Measurements from ENCODE around the gene ZNF446.
"Not testable (repeated sequence)": the region's sequence is repeated elsewhere in the genome, so short reads cannot be mapped to it uniquely, and the experiment has no call there.

The ZNF446 gene

DNA sequence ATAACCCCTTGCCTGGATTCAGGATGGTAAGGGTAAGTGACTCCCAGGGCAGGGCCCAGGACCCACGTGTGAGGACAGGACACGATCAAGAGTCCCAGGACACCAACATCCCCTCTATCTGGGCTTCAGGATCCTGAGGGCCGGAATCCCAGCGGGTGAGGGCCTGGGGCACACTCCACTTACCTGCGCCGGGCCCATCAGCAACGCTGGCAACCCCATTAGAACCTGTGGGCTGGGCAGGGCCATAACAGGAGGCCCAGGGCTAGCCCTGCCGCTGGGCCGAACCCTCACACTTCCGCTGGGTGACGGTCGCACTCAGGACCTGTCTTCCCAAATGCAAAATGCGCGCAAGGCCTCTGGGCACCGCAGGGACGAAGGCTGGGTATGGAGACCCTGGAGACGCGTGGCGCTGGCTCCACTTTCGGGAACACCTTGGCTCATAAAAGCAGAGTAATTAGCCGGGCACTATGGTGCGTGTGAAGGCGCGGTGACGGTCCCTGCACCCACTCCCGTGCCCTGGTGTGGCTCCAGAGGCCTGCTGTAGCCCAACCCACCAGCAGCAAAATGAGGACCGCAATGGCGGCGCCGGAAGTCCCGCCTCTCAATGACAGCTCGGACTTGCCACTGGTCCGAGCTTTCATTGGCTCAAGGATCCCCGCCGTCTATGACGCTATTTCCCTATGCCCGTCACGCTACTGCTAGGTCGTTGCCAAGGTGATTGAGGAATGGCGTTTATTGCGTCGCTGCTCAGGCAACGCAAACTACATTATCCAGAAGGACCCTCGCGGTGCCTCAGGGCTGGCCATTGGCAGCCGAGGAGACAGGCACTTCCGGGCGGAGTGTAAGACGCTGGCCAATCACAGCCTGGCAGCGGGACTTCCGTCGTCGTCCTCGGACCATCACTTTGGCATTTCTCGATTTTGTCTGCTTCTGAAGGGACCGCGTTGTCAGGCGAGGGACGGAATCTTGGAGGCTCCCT, 36.3 kb upstream of the ZNF446 start, which contains the start of gene ZNF132:
Gene ZNF132 (minus strand): TSS at position 578 of the 979 bp plus-strand sequence. CDS start 332 bp downstream, at position 246.
- Histone ChIP-seq H3K4me2 (ENCODE audit: low read length) (peak within 1 kb of the TSS; percentile 92), H3K4me3 (ENCODE audit: low read depth, low read length) (peak within 1 kb of the TSS; percentile 88), H3K27me3 (ENCODE audit: control insufficient read depth, insufficient read depth, low read length) (no peaks in the 10 kb centered on the region), H3K27ac (peak within 1 kb of the TSS; percentile 81), H3K9me3 (ENCODE audit: control insufficient read depth, low read length) (peaks cover 3% of the 10 kb centered on the region), H3K36me3 (ENCODE audit: control insufficient read depth, insufficient read depth, low read length) (peaks cover 10% of the 10 kb centered on the region), H3K4me1 (peaks cover 7% of the 10 kb centered on the region), H2AFZ (peak within 1 kb of the TSS; percentile 89), H3K79me2 (peaks cover 14% of the 10 kb centered on the region), H3K9ac (no peak within 1 kb of the TSS)
- TF ChIP-seq, protein P1, sequence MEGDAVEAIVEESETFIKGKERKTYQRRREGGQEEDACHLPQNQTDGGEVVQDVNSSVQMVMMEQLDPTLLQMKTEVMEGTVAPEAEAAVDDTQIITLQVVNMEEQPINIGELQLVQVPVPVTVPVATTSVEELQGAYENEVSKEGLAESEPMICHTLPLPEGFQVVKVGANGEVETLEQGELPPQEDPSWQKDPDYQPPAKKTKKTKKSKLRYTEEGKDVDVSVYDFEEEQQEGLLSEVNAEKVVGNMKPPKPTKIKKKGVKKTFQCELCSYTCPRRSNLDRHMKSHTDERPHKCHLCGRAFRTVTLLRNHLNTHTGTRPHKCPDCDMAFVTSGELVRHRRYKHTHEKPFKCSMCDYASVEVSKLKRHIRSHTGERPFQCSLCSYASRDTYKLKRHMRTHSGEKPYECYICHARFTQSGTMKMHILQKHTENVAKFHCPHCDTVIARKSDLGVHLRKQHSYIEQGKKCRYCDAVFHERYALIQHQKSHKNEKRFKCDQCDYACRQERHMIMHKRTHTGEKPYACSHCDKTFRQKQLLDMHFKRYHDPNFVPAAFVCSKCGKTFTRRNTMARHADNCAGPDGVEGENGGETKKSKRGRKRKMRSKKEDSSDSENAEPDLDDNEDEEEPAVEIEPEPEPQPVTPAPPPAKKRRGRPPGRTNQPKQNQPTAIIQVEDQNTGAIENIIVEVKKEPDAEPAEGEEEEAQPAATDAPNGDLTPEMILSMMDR (IDR thresholded peaks at IDR 0.05) = no peak

DNA sequence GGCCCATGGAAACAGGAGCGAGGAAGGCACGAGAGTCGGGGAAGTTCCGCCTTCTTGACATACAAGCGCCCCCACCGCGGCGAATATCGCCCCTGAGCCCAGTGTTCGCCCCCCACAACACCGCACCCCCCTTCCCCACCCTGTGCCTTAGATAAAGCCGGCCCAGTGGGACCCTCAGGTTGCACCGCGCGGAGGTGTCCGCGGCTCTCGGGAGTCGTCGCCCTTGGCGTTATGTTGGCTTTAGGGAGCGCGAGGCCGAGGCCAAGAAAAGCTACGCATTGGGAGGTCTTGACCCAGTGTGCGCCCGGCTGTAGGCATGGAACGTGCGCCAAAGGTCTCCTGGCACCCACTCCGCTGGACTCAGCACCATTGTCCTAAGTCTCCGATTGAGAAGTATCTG, 35.6 kb upstream of the ZNF446 start:
- TF ChIP-seq, protein P1 (IDR thresholded peaks at IDR 0.05) = no peak
- H3K27ac ChIP-seq = peak overlapping the region; percentile 81
- peaks cover 7% of the 10 kb centered on the region for H3K4me1 ChIP-seq
- peaks cover 14% of the 10 kb centered on the region for H3K79me2 ChIP-seq
- peak overlapping the region; percentile 92 for H3K4me2 ChIP-seq (ENCODE audit: low read length)
- peak overlapping the region; percentile 89 for H2AFZ ChIP-seq
- H3K36me3 ChIP-seq (ENCODE audit: control insufficient read depth, insufficient read depth, low read length) = peaks cover 9% of the 10 kb centered on the region
- no peaks in the 10 kb centered on the region for H3K27me3 ChIP-seq (ENCODE audit: control insufficient read depth, insufficient read depth, low read length)
- no peak overlapping the region for H3K9ac ChIP-seq
- H3K9me3 ChIP-seq (ENCODE audit: control insufficient read depth, low read length) = peaks cover 3% of the 10 kb centered on the region
- H3K4me3 ChIP-seq (ENCODE audit: low read depth, low read length) = peak overlapping the region; percentile 88

DNA sequence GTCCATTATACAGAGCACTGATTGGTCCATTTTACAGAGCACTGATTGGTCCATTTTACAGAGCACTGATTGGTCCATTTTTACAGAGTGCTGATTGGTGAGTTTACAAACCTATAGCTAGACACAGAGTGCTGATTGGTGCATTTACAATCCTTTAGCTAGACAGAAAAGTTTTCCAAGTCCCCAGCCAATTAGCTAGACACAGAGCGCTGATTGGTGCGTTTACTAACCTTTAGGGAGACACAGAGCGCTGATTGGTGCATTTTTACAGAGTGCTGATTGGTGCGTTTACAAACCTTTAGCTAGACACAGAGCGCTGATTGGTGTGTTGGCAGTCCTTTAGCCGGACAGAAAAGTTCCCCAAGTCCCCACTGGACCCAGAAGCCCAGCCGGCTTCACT, 33.2 kb upstream of the ZNF446 start:
- not testable (repeated sequence) for H3K4me1 ChIP-seq; H3K27ac ChIP-seq; H3K9me3 ChIP-seq (ENCODE audit: control insufficient read depth, low read length); H3K9ac ChIP-seq; H3K27me3 ChIP-seq (ENCODE audit: control insufficient read depth, insufficient read depth, low read length); H3K4me2 ChIP-seq (ENCODE audit: low read length); H2AFZ ChIP-seq; H3K4me3 ChIP-seq (ENCODE audit: low read depth, low read length); H3K36me3 ChIP-seq (ENCODE audit: control insufficient read depth, insufficient read depth, low read length)
- H3K79me2 ChIP-seq = peaks cover 14% of the 10 kb centered on the region

DNA sequence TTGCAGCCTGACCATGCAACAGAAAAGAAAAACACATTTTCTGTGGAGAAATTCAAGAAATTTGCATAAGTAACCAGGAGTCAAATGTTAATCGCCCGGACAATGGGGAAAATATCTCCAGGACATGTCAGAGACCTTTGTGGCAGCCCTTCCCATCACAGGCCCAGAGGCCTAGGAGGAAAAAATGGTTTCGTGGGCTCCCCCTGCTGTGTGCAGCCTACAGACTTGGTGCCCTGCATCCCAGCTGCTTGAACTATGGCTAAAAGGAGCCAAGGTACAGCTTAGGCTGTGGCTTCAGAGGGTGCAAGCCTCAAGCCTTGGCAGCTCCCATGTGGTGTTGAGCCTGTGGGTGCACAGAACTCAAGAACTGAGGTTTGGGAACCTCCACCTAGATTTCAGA, 27.3 kb upstream of the ZNF446 start:
- peaks cover 11% of the 10 kb centered on the region for H3K79me2 ChIP-seq
- H3K9me3 ChIP-seq (ENCODE audit: control insufficient read depth, low read length); H3K27ac ChIP-seq; H3K36me3 ChIP-seq (ENCODE audit: control insufficient read depth, insufficient read depth, low read length); H3K4me2 ChIP-seq (ENCODE audit: low read length); H2AFZ ChIP-seq; H3K4me3 ChIP-seq (ENCODE audit: low read depth, low read length); H3K27me3 ChIP-seq (ENCODE audit: control insufficient read depth, insufficient read depth, low read length); H3K9ac ChIP-seq: not testable (repeated sequence)
- peaks cover 11% of the 10 kb centered on the region for H3K4me1 ChIP-seq

DNA sequence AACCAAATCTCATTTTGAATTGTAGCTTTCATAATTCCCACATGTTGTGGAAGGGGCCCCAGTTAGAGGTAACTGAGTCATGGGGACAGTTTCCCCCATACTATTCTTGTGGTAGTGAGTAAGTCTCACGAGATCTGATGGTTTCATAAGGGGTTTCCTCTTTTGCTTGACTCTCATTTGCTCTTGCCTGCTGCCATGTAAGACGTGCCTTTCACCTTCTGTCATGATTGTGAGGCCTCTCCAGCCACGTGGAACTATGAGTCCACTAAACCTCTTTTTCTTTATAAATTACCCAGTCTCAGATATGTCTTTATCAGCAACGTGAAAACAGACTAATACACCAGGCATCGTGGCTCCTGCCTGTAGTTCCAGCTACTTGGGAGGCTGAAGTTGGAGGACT, 26.2 kb upstream of the ZNF446 start:
- Histone ChIP-seq H3K79me2 (peaks cover 11% of the 10 kb centered on the region), H3K4me1 (peaks cover 11% of the 10 kb centered on the region)
- H3K9ac ChIP-seq; H2AFZ ChIP-seq; H3K27me3 ChIP-seq (ENCODE audit: control insufficient read depth, insufficient read depth, low read length); H3K36me3 ChIP-seq (ENCODE audit: control insufficient read depth, insufficient read depth, low read length); H3K9me3 ChIP-seq (ENCODE audit: control insufficient read depth, low read length); H3K4me2 ChIP-seq (ENCODE audit: low read length); H3K27ac ChIP-seq; H3K4me3 ChIP-seq (ENCODE audit: low read depth, low read length): not testable (repeated sequence)

DNA sequence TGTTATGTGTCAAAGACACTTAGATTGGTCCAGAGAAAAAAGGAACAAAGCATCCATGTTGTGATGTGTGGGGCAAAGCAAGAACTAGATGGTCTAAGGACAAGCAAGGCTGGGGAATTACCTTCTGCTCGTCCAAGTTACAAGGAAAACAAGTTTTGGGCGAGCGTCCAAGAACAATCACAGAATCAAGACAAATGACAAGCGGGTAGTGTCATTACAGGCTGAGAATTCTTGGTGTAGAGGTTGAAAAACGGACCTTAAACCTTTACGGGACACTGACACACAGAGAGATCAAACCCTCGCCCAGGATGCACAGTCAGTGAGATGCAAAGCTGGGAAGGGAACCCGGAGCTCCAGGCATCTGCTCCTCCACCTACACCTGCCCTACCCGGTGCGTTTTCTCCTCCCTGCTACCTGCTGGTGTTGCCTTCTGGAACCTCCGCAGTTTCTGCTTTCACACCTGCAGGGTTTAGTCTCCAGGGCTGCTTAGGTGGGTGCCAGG, 25.2 kb upstream of the ZNF446 start:
- Histone ChIP-seq H3K4me1 (peaks cover 11% of the 10 kb centered on the region), H3K4me2 (ENCODE audit: low read length) (peak overlapping the region; percentile 91), H3K27ac (peak overlapping the region; percentile 53), H3K9me3 (ENCODE audit: control insufficient read depth, low read length) (no peaks in the 10 kb centered on the region), H3K27me3 (ENCODE audit: control insufficient read depth, insufficient read depth, low read length) (no peaks in the 10 kb centered on the region), H3K36me3 (ENCODE audit: control insufficient read depth, insufficient read depth, low read length) (no peaks in the 10 kb centered on the region), H2AFZ (peak overlapping the region; percentile 90), H3K79me2 (peaks cover 11% of the 10 kb centered on the region), H3K4me3 (ENCODE audit: low read depth, low read length) (peak overlapping the region; percentile 93), H3K9ac (no peak overlapping the region)
- TF ChIP-seq, protein P1 (IDR thresholded peaks at IDR 0.05) = no peak

Data from parathyroid adenoma (tissue), 2 donors.